Measurements from ENCODE around the gene CDC42BPB.

GRCh38 chr14:102948698-102949061, 108.7 kb downstream of the CDC42BPB start:
- no peak for TF ChIP-seq POLR2AphosphoS5 (IDR thresholded peaks at IDR 0.05)
- TF ChIP-seq, protein P1, sequence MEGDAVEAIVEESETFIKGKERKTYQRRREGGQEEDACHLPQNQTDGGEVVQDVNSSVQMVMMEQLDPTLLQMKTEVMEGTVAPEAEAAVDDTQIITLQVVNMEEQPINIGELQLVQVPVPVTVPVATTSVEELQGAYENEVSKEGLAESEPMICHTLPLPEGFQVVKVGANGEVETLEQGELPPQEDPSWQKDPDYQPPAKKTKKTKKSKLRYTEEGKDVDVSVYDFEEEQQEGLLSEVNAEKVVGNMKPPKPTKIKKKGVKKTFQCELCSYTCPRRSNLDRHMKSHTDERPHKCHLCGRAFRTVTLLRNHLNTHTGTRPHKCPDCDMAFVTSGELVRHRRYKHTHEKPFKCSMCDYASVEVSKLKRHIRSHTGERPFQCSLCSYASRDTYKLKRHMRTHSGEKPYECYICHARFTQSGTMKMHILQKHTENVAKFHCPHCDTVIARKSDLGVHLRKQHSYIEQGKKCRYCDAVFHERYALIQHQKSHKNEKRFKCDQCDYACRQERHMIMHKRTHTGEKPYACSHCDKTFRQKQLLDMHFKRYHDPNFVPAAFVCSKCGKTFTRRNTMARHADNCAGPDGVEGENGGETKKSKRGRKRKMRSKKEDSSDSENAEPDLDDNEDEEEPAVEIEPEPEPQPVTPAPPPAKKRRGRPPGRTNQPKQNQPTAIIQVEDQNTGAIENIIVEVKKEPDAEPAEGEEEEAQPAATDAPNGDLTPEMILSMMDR (IDR thresholded peaks at IDR 0.05): no peak
- no peak for TF ChIP-seq EP300 (IDR thresholded peaks at IDR 0.05)

Measured in suprapubic skin (tissue), 4 donors.